Measurements from ENCODE around the gene ERGIC3.

Gene ERGIC3

GRCh38 chr20:35595456-35595855 is 53.6 kb downstream of the ERGIC3 start:
- H2BK5ac ChIP-seq (ENCODE audit: low read length) = no peak overlapping the region

GRCh38 chr20:35595901-35596300 is 54.0 kb downstream of the ERGIC3 start:
- Histone ChIP-seq H2BK120ac (ENCODE audit: low read depth, low read length) (no peak overlapping the region), H3K79me2 (ENCODE audit: control insufficient read depth, insufficient read depth, low read length) (no peaks in the 10 kb centered on the region), H3K56ac (ENCODE audit: low read length) (no peak overlapping the region), H3K4me2 (ENCODE audit: low read length) (no peak overlapping the region), H3K4me1 (ENCODE audit: control insufficient read depth, low read depth, low read length) (no peaks in the 10 kb centered on the region), H3K4me3 (ENCODE audit: low read length) (no peak overlapping the region), H3K9ac (ENCODE audit: low read length) (no peak overlapping the region), H2AK5ac (ENCODE audit: low read length) (no peak overlapping the region), H2BK15ac (replicated peaks; ENCODE audit: low read depth) (no peak overlapping the region), H3K79me1 (ENCODE audit: low read length) (no peaks in the 10 kb centered on the region), H4K5ac (ENCODE audit: low read length) (no peak overlapping the region), H3K27ac (ENCODE audit: low read depth, low read length) (no peak overlapping the region), H3K27me3 (ENCODE audit: insufficient read depth, low read length, poor library complexity) (peaks cover 3% of the 10 kb centered on the region), H3K23ac (ENCODE audit: low read length) (no peak overlapping the region), H3K18ac (ENCODE audit: low read length) (no peak overlapping the region), H4K8ac (ENCODE audit: low read depth, low read length) (no peak overlapping the region), H2BK5ac (ENCODE audit: low read length) (no peak overlapping the region), H3K36me3 (ENCODE audit: control insufficient read depth, insufficient read depth, low read length) (no peaks in the 10 kb centered on the region), H3K4ac (ENCODE audit: low read depth, low read length) (no peak overlapping the region)
- no peak for DNase-seq
- WGBS (ENCODE audit: extremely low coverage, insufficient coverage, low lambda C conversion rate) = 100% methylated on average over 2 of the region's 7 CpGs

More at GRCh38 chr20:35595456-35595855, 53.6 kb downstream of the ERGIC3 start:
- H3K27ac ChIP-seq (ENCODE audit: low read depth, low read length) = no peak overlapping the region
- H3K79me2 ChIP-seq (ENCODE audit: control insufficient read depth, insufficient read depth, low read length) = no peaks in the 10 kb centered on the region
- no peaks in the 10 kb centered on the region for H3K79me1 ChIP-seq (ENCODE audit: low read length)
- no peak for DNase-seq
- no peaks in the 10 kb centered on the region for H3K27me3 ChIP-seq (ENCODE audit: insufficient read depth, low read length, poor library complexity)
- no peak overlapping the region for H3K4me3 ChIP-seq (ENCODE audit: low read length)
- H3K23ac ChIP-seq (ENCODE audit: low read length) = no peak overlapping the region
- no peak overlapping the region for H2BK120ac ChIP-seq (ENCODE audit: low read depth, low read length)
- H3K4ac ChIP-seq (ENCODE audit: low read depth, low read length) = no peak overlapping the region
- H3K9ac ChIP-seq (ENCODE audit: low read length) = no peak overlapping the region
- no peaks in the 10 kb centered on the region for H3K4me1 ChIP-seq (ENCODE audit: control insufficient read depth, low read depth, low read length)
- no peak overlapping the region for H3K18ac ChIP-seq (ENCODE audit: low read length)
- no peak overlapping the region for H2AK5ac ChIP-seq (ENCODE audit: low read length)
- WGBS (ENCODE audit: extremely low coverage, insufficient coverage, low lambda C conversion rate) = no CpG with 5 or more reads among the region's 17 CpGs
- H4K8ac ChIP-seq (ENCODE audit: low read depth, low read length) = no peak overlapping the region
- no peaks in the 10 kb centered on the region for H3K36me3 ChIP-seq (ENCODE audit: control insufficient read depth, insufficient read depth, low read length)
- no peak overlapping the region for H2BK15ac ChIP-seq (replicated peaks; ENCODE audit: low read depth)
- no peak overlapping the region for H4K5ac ChIP-seq (ENCODE audit: low read length)
- no peak overlapping the region for H3K56ac ChIP-seq (ENCODE audit: low read length)
- no peak overlapping the region for H3K4me2 ChIP-seq (ENCODE audit: low read length)

GRCh38 chr20:35597186-35597585 is 55.3 kb downstream of the ERGIC3 start:
- no peak overlapping the region for H3K9ac ChIP-seq (ENCODE audit: low read length)
- no peak overlapping the region for H3K4me2 ChIP-seq (ENCODE audit: low read length)
- H3K79me2 ChIP-seq (ENCODE audit: control insufficient read depth, insufficient read depth, low read length) = no peaks in the 10 kb centered on the region
- H3K4ac ChIP-seq (ENCODE audit: low read depth, low read length) = no peak overlapping the region
- H3K79me1 ChIP-seq (ENCODE audit: low read length) = no peaks in the 10 kb centered on the region
- H2BK15ac ChIP-seq (replicated peaks; ENCODE audit: low read depth) = no peak overlapping the region
- H2BK120ac ChIP-seq (ENCODE audit: low read depth, low read length) = no peak overlapping the region
- no peaks in the 10 kb centered on the region for H3K36me3 ChIP-seq (ENCODE audit: control insufficient read depth, insufficient read depth, low read length)
- no peak overlapping the region for H3K56ac ChIP-seq (ENCODE audit: low read length)
- no peak overlapping the region for H4K8ac ChIP-seq (ENCODE audit: low read depth, low read length)
- no peak overlapping the region for H2BK5ac ChIP-seq (ENCODE audit: low read length)
- no peak overlapping the region for H4K5ac ChIP-seq (ENCODE audit: low read length)
- H3K4me1 ChIP-seq (ENCODE audit: control insufficient read depth, low read depth, low read length) = no peaks in the 10 kb centered on the region
- H3K18ac ChIP-seq (ENCODE audit: low read length) = no peak overlapping the region
- H3K27ac ChIP-seq (ENCODE audit: low read depth, low read length) = no peak overlapping the region
- peaks cover 4% of the 10 kb centered on the region for H3K27me3 ChIP-seq (ENCODE audit: insufficient read depth, low read length, poor library complexity)
- DNase-seq = no peak
- H3K4me3 ChIP-seq (ENCODE audit: low read length) = no peak overlapping the region
- H3K23ac ChIP-seq (ENCODE audit: low read length) = no peak overlapping the region
- no peak overlapping the region for H2AK5ac ChIP-seq (ENCODE audit: low read length)
- no CpG with 5 or more reads among the region's 2 CpGs for WGBS (ENCODE audit: extremely low coverage, insufficient coverage, low lambda C conversion rate)

GRCh38 chr20:35598476-35598875 is 56.6 kb downstream of the ERGIC3 start:
- H3K4me3 ChIP-seq (ENCODE audit: low read length) = no peak overlapping the region
- no peak overlapping the region for H2BK15ac ChIP-seq (replicated peaks; ENCODE audit: low read depth)
- H3K4ac ChIP-seq (ENCODE audit: low read depth, low read length) = no peak overlapping the region
- no CpG with 5 or more reads among the region's 7 CpGs for WGBS (ENCODE audit: extremely low coverage, insufficient coverage, low lambda C conversion rate)
- no peaks in the 10 kb centered on the region for H3K79me1 ChIP-seq (ENCODE audit: low read length)
- no peak overlapping the region for H3K4me2 ChIP-seq (ENCODE audit: low read length)
- no peak overlapping the region for H3K56ac ChIP-seq (ENCODE audit: low read length)
- H3K18ac ChIP-seq (ENCODE audit: low read length) = no peak overlapping the region
- no peak overlapping the region for H2BK5ac ChIP-seq (ENCODE audit: low read length)
- no peaks in the 10 kb centered on the region for H3K4me1 ChIP-seq (ENCODE audit: control insufficient read depth, low read depth, low read length)
- no peak overlapping the region for H3K27ac ChIP-seq (ENCODE audit: low read depth, low read length)
- H3K23ac ChIP-seq (ENCODE audit: low read length) = no peak overlapping the region
- no peak overlapping the region for H4K8ac ChIP-seq (ENCODE audit: low read depth, low read length)
- no peaks in the 10 kb centered on the region for H3K36me3 ChIP-seq (ENCODE audit: control insufficient read depth, insufficient read depth, low read length)
- H2BK120ac ChIP-seq (ENCODE audit: low read depth, low read length) = no peak overlapping the region
- H3K9ac ChIP-seq (ENCODE audit: low read length) = no peak overlapping the region
- no peaks in the 10 kb centered on the region for H3K79me2 ChIP-seq (ENCODE audit: control insufficient read depth, insufficient read depth, low read length)
- H3K27me3 ChIP-seq (ENCODE audit: insufficient read depth, low read length, poor library complexity) = peaks cover 4% of the 10 kb centered on the region
- no peak overlapping the region for H4K5ac ChIP-seq (ENCODE audit: low read length)
- no peak overlapping the region for H2AK5ac ChIP-seq (ENCODE audit: low read length)
- no peak for DNase-seq

- Histone ChIP-seq H3K36me3 (ENCODE audit: control insufficient read depth, insufficient read depth, low read length) (no peaks in the 10 kb centered on the region), H3K9ac (ENCODE audit: low read length) (no peak overlapping the region), H2BK15ac (replicated peaks; ENCODE audit: low read depth) (no peak overlapping the region), H3K18ac (ENCODE audit: low read length) (no peak overlapping the region), H3K27me3 (ENCODE audit: insufficient read depth, low read length, poor library complexity) (peaks cover 4% of the 10 kb centered on the region), H2BK120ac (ENCODE audit: low read depth, low read length) (no peak overlapping the region), H4K5ac (ENCODE audit: low read length) (no peak overlapping the region), H3K4me3 (ENCODE audit: low read length) (no peak overlapping the region), H3K79me1 (ENCODE audit: low read length) (no peaks in the 10 kb centered on the region), H3K4ac (ENCODE audit: low read depth, low read length) (no peak overlapping the region), H3K79me2 (ENCODE audit: control insufficient read depth, insufficient read depth, low read length) (no peaks in the 10 kb centered on the region), H4K8ac (ENCODE audit: low read depth, low read length) (no peak overlapping the region), H3K56ac (ENCODE audit: low read length) (no peak overlapping the region), H3K27ac (ENCODE audit: low read depth, low read length) (no peak overlapping the region), H2BK5ac (ENCODE audit: low read length) (no peak overlapping the region), H3K4me1 (ENCODE audit: control insufficient read depth, low read depth, low read length) (no peaks in the 10 kb centered on the region), H3K23ac (ENCODE audit: low read length) (no peak overlapping the region), H3K4me2 (ENCODE audit: low read length) (no peak overlapping the region), H2AK5ac (ENCODE audit: low read length) (no peak overlapping the region)
- WGBS (ENCODE audit: extremely low coverage, insufficient coverage, low lambda C conversion rate) = no CpG with 5 or more reads among the region's 22 CpGs
- no peak for DNase-seq
Observed at GRCh38 chr20:35598899-35599775, 57.3 kb downstream of the ERGIC3 start.

GRCh38 chr20:35599776-35600120 is 57.9 kb downstream of the ERGIC3 start:
- Histone ChIP-seq H3K4me2 (ENCODE audit: low read length) (no peak overlapping the region), H3K4me3 (ENCODE audit: low read length) (no peak overlapping the region), H3K27ac (ENCODE audit: low read depth, low read length) (no peak overlapping the region), H3K79me2 (ENCODE audit: control insufficient read depth, insufficient read depth, low read length) (no peaks in the 10 kb centered on the region), H2BK15ac (replicated peaks; ENCODE audit: low read depth) (no peak overlapping the region), H3K36me3 (ENCODE audit: control insufficient read depth, insufficient read depth, low read length) (no peaks in the 10 kb centered on the region), H4K8ac (ENCODE audit: low read depth, low read length) (no peak overlapping the region), H3K23ac (ENCODE audit: low read length) (no peak overlapping the region), H2AK5ac (ENCODE audit: low read length) (no peak overlapping the region), H3K79me1 (ENCODE audit: low read length) (no peaks in the 10 kb centered on the region), H3K56ac (ENCODE audit: low read length) (no peak overlapping the region), H2BK5ac (ENCODE audit: low read length) (no peak overlapping the region), H4K5ac (ENCODE audit: low read length) (no peak overlapping the region), H3K27me3 (ENCODE audit: insufficient read depth, low read length, poor library complexity) (peaks cover 4% of the 10 kb centered on the region), H3K4ac (ENCODE audit: low read depth, low read length) (no peak overlapping the region), H3K4me1 (ENCODE audit: control insufficient read depth, low read depth, low read length) (no peaks in the 10 kb centered on the region), H2BK120ac (ENCODE audit: low read depth, low read length) (no peak overlapping the region), H3K18ac (ENCODE audit: low read length) (no peak overlapping the region), H3K9ac (ENCODE audit: low read length) (no peak overlapping the region)
- WGBS (ENCODE audit: extremely low coverage, insufficient coverage, low lambda C conversion rate) = no CpG with 5 or more reads among the region's 9 CpGs
- DNase-seq = no peak
